ENCODE measurements around the gene AFF2.
A peak's percentile ranks its signal among the peaks of the same experiment; 100 is the strongest.

Gene AFF2

GRCh38 chrX:148755111-148755510, 254.7 kb downstream of the AFF2 start:
- no peak for TF ChIP-seq CTCF (IDR thresholded peaks at IDR 0.05; ENCODE audit: low read depth, low read length)
- DNase-seq (ENCODE audit: low read depth in 2 of 2): peak in 1 of 2 donors; percentile 1
- no peak overlapping the region for H3K4me3 ChIP-seq (replicated peaks in 1 of 2; ENCODE audit: low read depth in 2 of 2, low read length in 2 of 2)

GRCh38 chrX:148763896-148764295, 263.5 kb downstream of the AFF2 start:
- no peak for DNase-seq (ENCODE audit: low read depth in 2 of 2)
- no peak for TF ChIP-seq CTCF (IDR thresholded peaks at IDR 0.05; ENCODE audit: low read depth, low read length)
- H3K4me3 ChIP-seq (replicated peaks in 1 of 2; ENCODE audit: low read depth in 2 of 2, low read length in 2 of 2): no peak overlapping the region

- TF ChIP-seq CTCF (IDR thresholded peaks at IDR 0.05; ENCODE audit: low read depth, low read length): no peak
- DNase-seq (ENCODE audit: low read depth in 2 of 2): no peak
- no peak overlapping the region for H3K4me3 ChIP-seq (replicated peaks in 1 of 2; ENCODE audit: low read depth in 2 of 2, low read length in 2 of 2)
Measured at GRCh38 chrX:148768296-148768695, 267.9 kb downstream of the AFF2 start.

- H3K4me3 ChIP-seq (replicated peaks in 1 of 2; ENCODE audit: low read depth in 2 of 2, low read length in 2 of 2): no peak overlapping the region
- DNase-seq (ENCODE audit: low read depth in 2 of 2): peak; percentile 1 to 27
- no peak for TF ChIP-seq CTCF (IDR thresholded peaks at IDR 0.05; ENCODE audit: low read depth, low read length)
Measured at GRCh38 chrX:148771440-148771839, 271.0 kb downstream of the AFF2 start.

- no peak for TF ChIP-seq CTCF (IDR thresholded peaks at IDR 0.05; ENCODE audit: low read depth, low read length)
- peak; percentile 39 to 58 for DNase-seq (ENCODE audit: low read depth in 2 of 2)
- H3K4me3 ChIP-seq (replicated peaks in 1 of 2; ENCODE audit: low read depth in 2 of 2, low read length in 2 of 2): no peak overlapping the region
Measured at GRCh38 chrX:148774276-148774675, 273.9 kb downstream of the AFF2 start.

- TF ChIP-seq CTCF (IDR thresholded peaks at IDR 0.05; ENCODE audit: low read depth, low read length): no peak
- no peak for DNase-seq (ENCODE audit: low read depth in 2 of 2)
- H3K4me3 ChIP-seq (replicated peaks in 1 of 2; ENCODE audit: low read depth in 2 of 2, low read length in 2 of 2): no peak overlapping the region
Measured at GRCh38 chrX:148784137-148784536, 283.7 kb downstream of the AFF2 start.

GRCh38 chrX:148784856-148785255, 284.4 kb downstream of the AFF2 start:
- no peak overlapping the region for H3K4me3 ChIP-seq (replicated peaks in 1 of 2; ENCODE audit: low read depth in 2 of 2, low read length in 2 of 2)
- no peak for DNase-seq (ENCODE audit: low read depth in 2 of 2)
- TF ChIP-seq CTCF (IDR thresholded peaks at IDR 0.05; ENCODE audit: low read depth, low read length): no peak

Measured in cardiac fibroblast (primary cell).